CMK (cell line): ENCODE results near the gene SPOCD1.

Experiments used
- DNase-seq: peaks from one replicate; pipeline ENCODE4 v3.0.0-alpha.2; 2010; ENCODE audit warnings: low read depth

SPOCD1 gene

DNA sequence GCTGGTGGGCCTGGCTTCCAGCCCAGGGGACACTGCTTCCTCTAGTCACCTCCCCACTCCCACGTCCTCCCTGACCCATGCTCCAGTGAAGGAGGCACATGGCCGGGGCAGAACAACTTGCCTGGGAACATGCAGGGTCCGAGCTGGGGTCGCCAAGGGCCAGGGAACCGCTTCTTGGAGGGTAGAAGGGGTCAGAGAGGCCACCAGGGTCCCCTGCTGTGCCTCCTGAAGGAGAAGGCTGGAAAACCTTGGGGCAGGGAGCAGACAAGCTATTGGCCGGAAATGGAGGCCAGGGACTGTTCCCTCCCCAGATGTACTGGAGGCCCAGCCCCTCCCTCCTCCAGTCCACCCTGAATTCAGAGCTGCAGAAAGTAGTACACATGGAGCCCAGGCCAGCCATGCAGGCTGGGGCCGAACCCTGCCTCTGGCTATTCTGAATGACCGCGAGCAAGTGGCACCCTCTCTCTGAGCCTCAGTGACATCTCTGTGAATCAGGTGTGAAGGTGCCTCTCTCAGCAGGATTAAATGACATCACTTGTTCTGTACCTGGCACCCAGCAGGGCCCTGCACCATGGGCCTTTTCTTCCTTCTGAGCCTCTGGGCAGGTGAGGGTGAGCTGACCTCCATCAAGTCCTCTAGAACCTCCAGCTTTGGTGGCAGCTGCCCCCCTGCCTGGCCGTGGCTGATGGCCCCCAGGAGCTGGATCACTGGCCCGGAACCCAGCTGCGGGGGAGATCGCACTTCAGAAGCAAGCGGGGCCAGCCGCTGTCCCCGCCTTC, 15.7 kb downstream of the SPOCD1 start:
- DNase-seq: no peak

DNA sequence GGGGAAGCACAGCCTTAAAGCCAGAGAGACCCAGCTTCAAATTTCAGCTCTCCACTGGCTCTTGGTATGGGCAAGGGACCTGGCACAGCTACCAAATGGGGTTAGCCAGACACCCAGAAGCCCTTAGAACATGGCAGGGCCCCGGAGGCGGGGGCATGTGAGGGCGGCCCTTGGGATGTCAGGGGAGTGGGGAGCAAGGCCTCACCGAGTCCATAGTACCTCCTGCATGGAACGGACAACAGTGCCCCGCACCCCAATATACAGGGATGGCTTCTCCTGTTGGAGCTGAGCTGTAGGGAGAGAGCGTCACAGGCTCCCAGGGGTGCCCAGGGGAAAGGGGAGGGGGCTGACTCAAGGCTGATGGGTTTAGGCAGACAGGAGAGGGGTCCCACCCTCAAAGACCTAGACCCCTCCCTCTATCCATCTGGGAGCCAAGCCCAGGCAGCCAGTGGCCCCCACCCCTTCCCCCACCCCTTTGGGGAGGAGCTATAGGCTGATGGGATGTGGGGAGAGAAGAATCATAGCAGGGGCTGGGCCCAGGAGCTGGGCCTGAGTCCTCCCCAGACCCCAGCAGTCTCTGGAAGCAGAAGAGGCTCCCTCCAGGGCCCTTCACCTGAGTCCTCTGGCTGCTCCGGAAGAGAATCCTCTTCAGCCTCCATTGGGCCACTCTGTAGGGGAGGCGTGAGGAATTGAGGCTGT, 16.5 kb downstream of the SPOCD1 start:
- DNase-seq: no peak

DNA sequence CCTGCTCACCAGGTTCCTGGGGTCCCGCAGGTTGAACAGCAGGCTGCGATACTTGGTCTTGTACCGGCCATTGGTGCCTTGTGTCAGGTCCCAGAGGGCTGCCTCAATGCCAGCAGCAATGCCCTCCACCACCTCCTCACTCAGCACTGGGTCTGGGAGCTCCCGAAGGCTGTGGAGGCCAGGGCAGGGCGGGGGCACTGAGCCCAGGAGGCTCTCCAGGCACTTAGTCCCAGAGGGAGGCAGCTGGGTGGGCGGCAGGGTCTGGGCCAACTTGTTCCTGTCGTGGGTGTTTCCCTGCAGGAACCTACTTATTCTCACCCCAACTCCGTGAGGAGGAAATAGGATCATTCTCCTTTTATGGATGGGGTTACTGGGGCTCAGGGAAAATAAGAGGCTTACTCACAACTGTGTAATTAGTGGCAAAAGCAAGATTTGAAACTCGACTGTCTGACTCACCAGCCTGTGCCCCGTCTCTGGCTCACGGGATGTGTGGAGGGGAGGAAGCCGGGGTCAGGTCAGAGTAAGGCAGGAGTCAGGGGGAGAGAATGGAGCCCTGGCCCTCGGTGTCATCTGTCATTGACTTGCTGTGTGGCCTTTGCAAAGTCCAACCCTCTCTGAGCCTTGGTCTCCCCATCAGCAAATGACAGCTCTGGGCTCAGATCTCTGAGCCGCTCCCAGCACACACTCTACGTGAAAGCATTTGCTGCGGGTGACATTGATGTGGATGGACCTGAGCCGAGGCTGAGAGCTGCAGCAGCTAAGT, 17.2 kb downstream of the SPOCD1 start:
- no peak for DNase-seq

DNA sequence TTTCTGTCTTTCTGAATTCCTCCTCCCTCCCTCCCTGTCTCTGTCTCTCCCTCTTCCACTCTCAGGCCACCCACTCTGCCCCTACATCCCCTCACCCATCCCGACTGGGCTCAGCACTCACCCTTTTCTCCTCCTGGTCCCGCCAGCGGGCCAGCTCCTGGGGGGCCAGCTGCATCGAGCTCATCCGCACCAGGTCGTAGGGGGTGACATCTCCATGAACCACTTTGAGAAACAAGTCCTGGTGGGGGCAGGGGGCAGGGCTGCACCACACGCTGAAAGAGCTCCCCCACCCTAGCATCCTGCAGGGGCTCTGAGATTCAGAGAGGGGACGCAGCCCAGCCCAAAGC, 17.8 kb downstream of the SPOCD1 start:
- DNase-seq: no peak

DNA sequence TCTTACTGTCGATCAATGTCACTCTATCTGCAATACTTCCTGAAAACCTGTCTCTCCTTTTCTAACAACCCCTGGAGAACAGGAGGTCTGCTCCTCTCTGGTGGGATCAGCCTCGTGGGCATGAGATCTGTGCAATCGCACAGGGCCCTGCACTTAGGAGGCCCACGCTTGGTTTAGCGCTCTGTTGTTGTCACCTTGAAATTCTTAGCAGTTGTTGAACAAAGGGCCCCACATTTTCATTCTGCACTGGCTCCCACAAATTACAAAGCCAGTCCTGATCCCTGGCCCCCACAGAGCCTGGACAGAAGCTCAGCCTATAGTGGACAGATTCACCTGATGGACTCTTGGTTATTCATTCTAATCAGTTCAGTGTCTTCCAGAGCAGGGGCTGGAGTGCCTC, 18.6 kb downstream of the SPOCD1 start:
- DNase-seq: no peak

DNA sequence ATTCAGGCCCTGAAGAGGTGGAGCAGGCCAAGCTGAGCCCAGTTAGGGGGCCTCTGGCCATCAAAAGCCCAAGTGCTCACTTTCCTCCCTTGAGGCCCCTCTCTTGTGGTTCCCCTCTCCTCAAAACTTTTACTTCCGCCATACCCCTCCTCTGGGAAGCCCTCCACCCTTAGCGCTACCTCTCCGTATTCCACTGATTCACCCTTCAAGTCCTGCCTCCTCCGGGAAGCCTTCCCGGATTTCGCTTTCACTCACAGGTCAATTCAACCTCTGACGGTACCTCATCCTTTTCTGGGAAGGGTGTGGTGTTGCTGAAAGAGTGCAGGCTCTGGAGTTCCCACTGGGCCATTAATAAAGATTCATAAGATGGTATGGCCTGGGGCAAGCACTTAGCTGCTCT, 19.1 kb downstream of the SPOCD1 start:
- DNase-seq: no peak

DNA sequence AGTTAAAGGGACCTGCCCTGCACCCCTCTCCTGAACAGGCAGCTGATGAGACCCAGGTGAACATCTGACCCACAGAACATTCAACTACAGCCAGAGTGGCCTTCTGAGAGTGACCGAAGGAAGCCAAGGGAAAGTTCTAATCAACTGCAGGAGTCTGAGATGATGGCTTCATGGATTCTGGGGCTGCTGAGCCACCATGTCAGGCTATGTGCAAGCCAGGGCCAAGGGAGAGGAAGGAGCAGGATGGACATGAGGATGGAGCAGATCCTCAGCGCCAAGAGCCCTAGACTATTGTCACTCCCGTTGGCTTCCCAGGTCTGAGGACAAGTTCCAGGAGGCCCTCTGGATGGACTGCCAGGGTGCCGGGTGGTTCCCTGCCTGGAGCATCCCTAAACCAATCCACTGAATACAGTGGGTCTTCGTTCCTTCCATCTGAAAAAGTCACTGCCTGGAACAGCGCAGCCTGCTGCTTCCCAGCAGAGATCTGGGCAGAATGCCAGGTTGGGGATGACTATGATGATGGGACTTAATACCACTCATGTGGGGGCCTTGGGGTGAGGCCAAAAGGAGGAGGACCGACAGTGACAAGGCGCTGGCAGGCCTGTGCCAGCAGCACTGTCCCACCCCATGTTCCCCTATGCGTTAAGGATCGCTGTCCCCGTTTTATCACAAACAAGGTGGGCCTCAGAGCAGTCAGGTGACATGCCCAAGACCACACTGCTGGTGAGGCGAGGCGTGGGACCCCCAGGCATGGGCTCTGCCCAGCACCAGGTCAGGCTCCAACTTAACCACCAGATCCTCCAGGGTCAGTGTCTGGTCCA, 19.8 kb downstream of the SPOCD1 start:
- no peak for DNase-seq

DNA sequence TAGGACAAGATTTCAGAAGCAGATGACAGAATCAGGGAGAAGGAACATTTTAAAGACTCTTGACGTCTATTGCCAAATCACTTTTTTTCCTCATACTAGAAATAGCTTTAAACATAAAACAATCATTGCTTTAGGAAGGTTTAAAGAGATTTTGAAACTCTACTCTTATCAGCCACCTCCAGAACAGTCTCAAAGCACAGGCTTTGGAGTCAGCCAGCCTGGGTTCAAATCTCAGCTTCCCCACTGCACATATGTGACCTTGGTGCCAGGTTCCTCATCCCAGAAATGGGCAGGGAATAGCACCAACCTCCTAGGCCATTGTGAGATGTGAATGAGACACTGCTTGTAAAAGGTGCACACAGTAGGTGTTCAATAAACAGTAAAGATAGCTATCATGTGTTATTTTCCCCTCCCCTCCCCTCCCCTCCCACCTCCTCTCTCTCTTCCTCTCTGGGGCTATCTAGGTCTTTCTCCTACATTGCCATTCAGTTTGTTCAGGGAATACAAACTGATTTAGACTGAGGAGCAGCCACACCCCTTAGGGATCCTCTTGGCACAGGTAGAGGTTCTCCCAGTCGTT, 20.6 kb downstream of the SPOCD1 start:
- DNase-seq: no peak

DNA sequence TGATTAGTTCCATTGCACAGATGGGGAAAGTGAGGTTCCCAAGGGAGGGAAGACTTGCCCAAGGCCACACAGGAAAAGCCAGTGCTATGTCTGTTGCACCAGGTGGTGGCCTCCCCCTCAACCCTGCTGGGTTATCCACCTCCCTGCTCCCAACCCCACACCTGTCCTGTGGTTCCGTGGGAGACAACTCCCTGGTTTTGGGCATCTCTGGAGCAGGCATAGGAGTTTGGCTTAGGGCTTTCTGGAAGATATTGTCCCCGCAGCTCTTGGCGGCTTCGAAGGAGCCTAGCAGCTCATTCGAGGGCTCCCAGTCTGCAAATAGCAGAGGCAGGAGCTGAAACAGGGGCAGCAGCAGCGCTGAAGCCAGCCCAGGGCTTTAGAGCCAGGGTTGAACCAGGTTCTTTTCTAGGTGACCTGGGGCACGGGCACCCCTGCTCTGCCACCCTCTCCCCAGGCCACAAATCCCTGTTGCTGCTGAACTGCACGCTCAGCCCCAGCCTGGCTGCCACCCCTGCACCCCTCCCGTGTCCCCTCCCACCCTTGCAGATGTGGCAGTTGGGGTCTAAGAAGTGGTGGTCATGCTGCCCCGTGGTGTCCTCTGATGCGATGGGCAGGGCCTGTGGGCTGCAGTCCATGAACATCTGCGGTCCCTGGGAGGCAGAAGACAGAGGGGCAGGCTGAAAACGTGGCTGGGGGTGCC, 22.1 kb downstream of the SPOCD1 start:
- DNase-seq: no peak

DNA sequence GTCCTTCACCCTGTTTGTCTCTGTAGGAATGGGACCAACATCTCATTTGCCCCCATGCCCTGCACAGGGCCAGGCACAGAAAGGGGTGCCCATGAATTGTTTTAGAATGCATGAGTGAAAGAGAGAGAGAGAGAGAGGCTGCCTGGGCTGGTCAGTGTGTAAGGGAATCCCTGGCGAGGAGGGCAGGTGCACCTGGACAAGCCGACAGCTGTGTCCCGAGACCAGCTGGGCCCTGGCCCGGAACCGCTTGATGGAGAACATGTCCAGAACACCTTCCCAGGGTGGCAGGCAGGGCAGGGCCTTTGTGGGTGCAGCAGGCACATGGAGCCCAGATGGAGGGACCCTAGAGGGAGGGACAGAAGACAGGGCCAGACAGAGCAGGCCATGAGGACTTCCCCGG, 22.7 kb downstream of the SPOCD1 start:
- DNase-seq: no peak

DNA sequence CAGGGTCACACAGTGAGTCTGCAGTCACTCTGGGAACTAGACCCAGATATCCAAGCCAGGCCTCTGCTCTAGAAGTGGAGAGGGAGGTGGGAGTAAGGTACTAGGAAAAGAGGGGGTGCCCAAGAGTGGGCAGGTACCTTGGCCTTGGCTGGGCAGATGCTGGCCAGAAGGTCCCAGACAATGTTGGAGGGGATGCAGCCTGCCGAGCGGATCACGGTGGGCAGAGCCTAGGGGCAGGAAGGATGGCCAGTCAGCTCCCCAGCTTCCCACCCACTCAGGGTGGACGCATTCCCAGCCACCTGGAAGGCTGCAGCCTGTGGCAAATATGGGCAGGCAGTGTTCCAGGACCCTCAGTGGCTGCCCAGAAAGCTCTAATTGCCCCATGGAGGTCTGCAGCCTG, 23.3 kb downstream of the SPOCD1 start:
- no peak for DNase-seq

DNA sequence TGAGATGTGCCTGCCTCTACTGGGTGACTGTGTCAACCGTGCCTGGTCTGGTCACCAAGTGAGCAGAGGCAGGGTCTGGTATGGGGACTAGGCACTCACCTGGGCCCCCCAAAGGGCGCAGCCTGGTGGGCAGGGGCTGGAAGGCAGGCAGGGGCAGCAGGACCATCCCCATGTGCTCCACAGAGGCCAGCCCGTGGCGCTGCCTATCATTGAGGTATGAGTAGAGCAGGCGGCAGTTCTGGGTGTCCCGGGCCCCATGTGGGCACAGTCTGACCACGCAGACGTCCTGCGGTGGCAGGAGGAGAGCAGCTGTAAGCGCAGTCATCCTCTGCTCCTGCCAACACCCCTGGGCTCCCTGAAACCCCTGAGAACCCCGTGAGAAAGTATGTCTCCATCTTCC, 23.7 kb downstream of the SPOCD1 start:
- DNase-seq: no peak

DNA sequence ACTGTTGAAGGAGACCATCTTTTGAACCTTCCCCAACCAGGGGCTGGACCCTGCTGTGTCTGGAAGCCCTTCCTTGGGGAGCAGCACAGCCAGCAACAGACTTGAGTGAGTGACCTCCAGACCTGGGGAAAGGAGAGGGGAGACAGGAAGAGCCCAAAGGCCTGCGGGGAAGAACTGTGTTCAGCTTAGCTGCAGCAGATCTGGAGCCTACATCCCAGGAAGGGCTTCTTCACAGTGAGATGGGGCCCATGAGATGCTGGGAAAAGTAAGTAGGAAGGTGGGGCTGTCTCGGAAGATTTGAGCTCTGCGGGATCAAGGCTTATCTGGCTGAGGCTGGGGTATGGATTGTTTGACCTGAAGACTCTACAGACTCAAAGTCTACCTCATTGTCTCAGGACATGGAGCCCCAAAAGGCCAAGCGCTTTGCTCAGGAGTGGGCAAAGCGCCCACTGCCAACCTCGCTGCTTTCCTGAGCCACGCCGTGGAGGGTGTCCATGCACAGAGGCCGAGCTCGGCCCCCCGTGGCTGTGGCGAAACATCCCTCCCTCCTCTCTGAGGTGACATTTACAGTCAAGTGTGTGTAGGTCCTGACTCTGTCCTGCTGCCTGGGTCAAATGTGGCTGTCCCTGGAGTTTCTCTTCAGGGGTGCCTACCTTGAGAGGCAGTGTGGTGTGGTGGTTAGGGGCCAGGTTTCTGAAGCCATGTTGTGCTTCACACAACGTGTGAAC, 24.5 kb downstream of the SPOCD1 start:
- no peak for DNase-seq

DNA sequence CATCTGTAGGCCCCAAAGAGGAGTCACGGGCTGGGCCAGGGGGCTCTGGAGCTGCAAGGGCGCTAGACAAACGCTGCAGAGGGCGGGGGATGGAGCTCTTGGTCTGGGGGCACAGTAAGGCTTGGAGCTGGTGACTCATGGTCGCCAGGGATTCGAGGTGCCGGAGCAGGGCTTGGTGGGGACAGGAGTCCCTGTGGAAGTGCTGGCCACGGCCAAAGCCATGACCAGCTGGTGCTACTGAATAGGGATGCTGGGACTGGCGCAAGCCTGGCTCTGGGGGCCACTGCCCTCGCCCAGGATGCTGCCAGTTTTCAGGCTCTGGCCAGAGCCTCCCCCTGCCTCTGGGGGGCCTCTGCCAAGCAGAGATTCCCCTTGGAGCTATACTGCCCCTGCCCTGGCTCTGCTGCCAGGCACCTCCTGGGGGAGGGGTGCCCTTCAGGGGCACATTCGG, 25.2 kb downstream of the SPOCD1 start:
- no peak for DNase-seq

DNA sequence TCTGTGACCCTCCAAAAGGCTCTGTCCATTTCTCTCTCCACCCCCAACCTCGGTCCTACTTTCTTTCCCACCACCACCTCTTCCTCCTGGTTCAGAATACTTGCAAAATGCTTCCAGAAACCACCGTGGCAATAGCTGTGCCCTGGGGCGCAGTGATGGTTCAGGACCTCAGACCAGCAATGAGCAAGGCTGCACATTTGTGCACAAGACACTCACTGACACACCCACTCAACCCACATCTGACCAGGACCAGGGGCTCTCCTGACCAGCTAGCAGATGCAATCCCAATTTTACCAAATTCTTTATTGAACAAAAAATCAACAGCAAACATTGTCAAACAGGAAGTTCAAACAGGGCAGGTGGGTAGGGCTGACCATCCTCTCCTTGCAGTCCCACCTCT, 25.7 kb downstream of the SPOCD1 start:
- DNase-seq: no peak

DNA sequence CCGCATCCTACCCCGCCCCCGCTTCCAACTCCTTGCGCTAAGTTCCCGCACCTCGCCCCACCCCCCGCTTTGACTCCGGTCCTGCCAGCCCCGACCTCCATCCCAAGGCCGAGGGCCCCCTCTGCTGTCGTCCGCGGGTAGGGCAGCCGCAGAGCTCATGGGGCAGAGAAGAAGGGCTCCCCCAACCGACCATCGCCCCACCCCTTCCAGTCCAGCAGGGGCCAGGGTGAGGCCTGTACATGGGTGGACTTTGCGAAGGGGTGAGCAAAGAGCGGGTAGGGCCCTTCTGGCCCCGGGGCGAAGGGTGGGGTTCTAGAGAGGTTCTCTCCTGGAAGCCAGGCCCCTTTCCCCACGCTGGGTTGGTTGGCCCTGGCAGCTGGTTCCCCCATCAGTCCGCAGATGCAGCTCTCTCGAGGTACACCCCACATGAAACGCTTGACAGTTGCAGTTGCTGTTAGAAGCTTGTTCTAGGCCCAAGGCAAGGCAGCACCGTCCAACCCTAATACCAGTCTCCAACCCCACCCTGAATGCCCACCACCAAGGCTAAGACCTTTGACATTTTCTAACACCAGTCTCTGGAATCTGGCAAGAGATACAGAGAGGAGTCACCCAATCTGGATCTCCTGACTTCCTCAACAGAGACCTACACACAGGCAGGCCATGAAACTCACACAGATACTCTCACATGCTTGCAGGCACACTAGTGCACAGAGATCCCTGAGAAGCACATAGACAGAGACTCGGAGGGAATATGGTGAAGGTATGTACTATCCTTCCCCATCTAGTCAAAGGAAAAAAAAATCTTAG, 26.4 kb downstream of the SPOCD1 start:
- DNase-seq: peak; percentile 89

DNA sequence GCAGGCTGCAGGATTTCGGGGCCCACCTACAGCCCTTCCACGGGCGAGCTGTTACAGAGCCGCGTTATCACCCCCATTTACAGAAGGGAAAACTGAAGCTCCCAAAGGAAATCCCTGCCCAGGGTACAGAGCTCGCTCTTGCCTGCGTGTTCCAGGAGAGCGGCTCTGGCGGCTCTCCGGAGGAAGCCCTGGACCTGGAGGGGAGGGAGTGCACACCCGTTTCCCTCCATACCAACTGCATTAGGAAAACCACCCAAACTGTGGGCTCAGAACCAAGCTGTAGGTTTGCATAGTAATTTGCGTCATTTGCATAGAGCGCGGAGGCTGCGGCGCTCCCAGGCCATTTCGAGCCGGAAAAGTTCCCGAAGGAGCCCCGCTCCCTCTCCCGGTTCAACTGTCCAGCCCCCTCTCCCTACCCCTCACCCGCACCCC, 27.0 kb downstream of the SPOCD1 start:
- no peak for DNase-seq

DNA sequence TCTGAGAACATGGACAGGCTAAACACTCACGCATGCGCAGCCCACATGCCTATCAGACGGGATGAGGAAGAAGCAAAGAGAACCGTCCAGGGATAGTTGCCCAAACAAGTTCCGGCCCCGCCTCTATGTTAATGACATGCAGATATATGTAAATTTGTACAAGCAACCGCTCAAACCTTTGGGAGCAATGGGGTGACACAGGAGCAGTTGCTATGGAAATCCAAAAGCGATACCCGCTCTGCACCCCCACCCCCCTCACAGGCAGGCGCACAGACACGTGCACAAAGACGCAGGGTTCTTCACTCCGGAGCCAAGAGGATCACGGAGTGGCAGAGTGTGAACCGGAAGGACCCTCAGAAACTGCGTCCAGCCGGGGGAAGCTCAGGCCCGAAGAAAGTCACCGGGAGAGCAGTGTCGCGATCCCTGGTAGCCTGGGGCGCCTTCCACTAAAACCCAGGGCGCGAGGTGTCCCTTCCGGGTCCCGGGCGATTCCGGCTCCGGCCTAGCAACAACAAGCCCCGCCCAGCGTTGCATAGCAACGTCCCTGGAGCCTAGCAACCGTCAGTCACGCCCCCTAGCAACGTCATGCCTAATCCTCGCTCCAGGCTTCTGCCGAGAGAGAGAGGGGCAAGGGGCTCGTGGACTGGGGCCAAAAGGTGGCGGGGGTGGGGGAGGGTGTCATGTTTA, 27.5 kb downstream of the SPOCD1 start:
- peak; percentile 95 for DNase-seq

DNA sequence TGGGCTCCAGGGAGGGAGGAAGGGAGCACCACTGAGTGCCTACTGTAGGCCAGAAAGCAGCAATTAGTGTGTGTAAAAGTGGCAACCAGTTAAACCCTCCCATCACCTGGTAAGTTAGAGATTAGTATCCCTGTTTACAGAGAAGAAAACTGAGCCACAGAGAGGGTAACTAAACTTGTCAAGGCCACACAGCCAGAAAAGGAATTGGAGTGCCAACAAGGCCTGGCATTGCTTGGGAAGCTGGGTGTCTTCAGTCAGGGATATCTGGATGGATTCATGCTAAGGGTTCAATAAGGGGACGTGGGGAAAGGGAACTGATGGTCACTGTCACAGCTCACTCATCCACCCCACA, 28.1 kb downstream of the SPOCD1 start:
- DNase-seq: no peak
